NB4 (cell line): ENCODE results near the gene RBMS3.

Source experiments
- DNase-seq: peaks from one replicate; pipeline ENCODE4 v3.0.0; 2010; ENCODE audit warnings: low read depth
- H3K4me3 ChIP-seq: one replicate; pipeline ENCODE4 v1.5.1; 2011; ENCODE audit warnings: mild to moderate bottlenecking, low read depth, low read length, moderate library complexity
- CTCF ChIP-seq: IDR thresholded peaks from one replicate; pipeline ENCODE4 v1.5.1; 2012; ENCODE audit warnings: low read depth, low read length
- MAX ChIP-seq: IDR thresholded peaks from 2 replicates; pipeline ENCODE4 v1.6.1; 2011; ENCODE audit warnings: low read depth, low read length
- MYC ChIP-seq: IDR thresholded peaks from 2 replicates; pipeline ENCODE4 v1.6.1; 2011; ENCODE audit warnings: low read depth, low read length
- POLR2A ChIP-seq: IDR thresholded peaks from 2 replicates; pipeline ENCODE4 v1.6.1; 2011; ENCODE audit warnings: mild to moderate bottlenecking; ENCODE audit not compliant: insufficient read length; ENCODE audit errors: extremely low read depth

The RBMS3 gene

GRCh38 chr3:29346828-29347227, 66.0 kb downstream of the RBMS3 start:
- DNase-seq, result no peak
- TF ChIP-seq POLR2A (no peak), CTCF (no peak), MAX (no peak), MYC (no peak)
- no peak overlapping the region for H3K4me3 ChIP-seq

GRCh38 chr3:29347412-29347811, 66.5 kb downstream of the RBMS3 start:
- H3K4me3 ChIP-seq, result no peak overlapping the region
- no peak for TF ChIP-seq MYC
- TF ChIP-seq POLR2A, result no peak
- TF ChIP-seq CTCF, result no peak
- no peak for TF ChIP-seq MAX
- no peak for DNase-seq

GRCh38 chr3:29348316-29348715, 67.4 kb downstream of the RBMS3 start:
- TF ChIP-seq MAX (no peak), MYC (no peak), POLR2A (no peak), CTCF (no peak)
- H3K4me3 ChIP-seq, result no peak overlapping the region
- no peak for DNase-seq

- TF ChIP-seq POLR2A (no peak), CTCF (no peak), MYC (no peak)
- no peak for DNase-seq
- H3K4me3 ChIP-seq, result no peak overlapping the region
These were observed 68.2 kb downstream of the RBMS3 start for GRCh38 chr3:29349049-29349448.

GRCh38 chr3:29353807-29354206, 72.9 kb downstream of the RBMS3 start:
- no peak overlapping the region for H3K4me3 ChIP-seq
- TF ChIP-seq MAX, result no peak
- TF ChIP-seq POLR2A, result no peak
- no peak for TF ChIP-seq MYC
- TF ChIP-seq CTCF, result no peak
- no peak for DNase-seq

GRCh38 chr3:29354894-29355293, 74.0 kb downstream of the RBMS3 start:
- DNase-seq, result no peak
- no peak for TF ChIP-seq MYC
- TF ChIP-seq CTCF, result no peak
- no peak for TF ChIP-seq MAX
- no peak for TF ChIP-seq POLR2A
- H3K4me3 ChIP-seq, result no peak overlapping the region
